H9 (cell line): ENCODE data around the gene COG3. TPM values are rescaled to one million over a fixed set of nuclear protein-coding genes. Genes with fewer than 3 reads are reported as not detected.

Experiments used
- DNase-seq: peaks from one replicate; pipeline ENCODE4 v3.0.0-alpha.2; 2017
- H2AFZ ChIP-seq: one replicate; pipeline ENCODE4 v1.6.1; 2013; ENCODE audit warnings: mild to moderate bottlenecking, low read length, control low read depth, moderate library complexity
- H2AK5ac ChIP-seq: 2 replicates; pipeline ENCODE4 v1.6.1; 2013; ENCODE audit warnings: low read length, control low read depth, mixed read lengths; ENCODE audit not compliant: insufficient read length
- H2BK120ac ChIP-seq: one replicate; pipeline ENCODE4 v1.6.1; 2013; ENCODE audit warnings: low read depth, mild to moderate bottlenecking, low read length, control low read depth, inconsistent platforms; ENCODE audit not compliant: poor library complexity, severe bottlenecking
- H2BK12ac ChIP-seq: 2 replicates; pipeline ENCODE4 v1.6.1; 2013; ENCODE audit warnings: low read length, control low read depth, mixed read lengths, low read depth; ENCODE audit not compliant: insufficient read length
- H2BK15ac ChIP-seq: 2 replicates; pipeline ENCODE4 v1.6.1; 2013; ENCODE audit warnings: low read depth, low read length, control low read depth
- H2BK20ac ChIP-seq: one replicate; pipeline ENCODE4 v1.6.1; 2013; ENCODE audit warnings: low read depth, mild to moderate bottlenecking, low read length, control low read depth, inconsistent platforms; ENCODE audit not compliant: poor library complexity, severe bottlenecking
- H2BK5ac ChIP-seq: 2 replicates; pipeline ENCODE4 v1.6.1; 2013; ENCODE audit warnings: low read length, control low read depth, mixed read lengths; ENCODE audit not compliant: insufficient read length
- H3K14ac ChIP-seq: 2 replicates; pipeline ENCODE4 v1.6.1; 2013; ENCODE audit warnings: low read length, control low read depth; ENCODE audit not compliant: insufficient read depth
- H3K18ac ChIP-seq: 2 replicates; pipeline ENCODE4 v1.6.1; 2013; ENCODE audit warnings: low read depth, mild to moderate bottlenecking, mixed read lengths, low read length, control low read depth; ENCODE audit not compliant: insufficient read length
- H3K23ac ChIP-seq: 2 replicates; pipeline ENCODE4 v1.6.1; 2013; ENCODE audit warnings: low read length, control low read depth, mixed read lengths, low read depth; ENCODE audit not compliant: insufficient read length
- H3K23me2 ChIP-seq: 2 replicates; pipeline ENCODE4 v1.6.1; 2013; ENCODE audit warnings: low read depth, mild to moderate bottlenecking, mixed read lengths, low read length, control low read depth; ENCODE audit not compliant: insufficient read length, poor library complexity, severe bottlenecking
- H3K27ac ChIP-seq: 2 replicates; pipeline ENCODE4 v1.5.1; 2013; ENCODE audit warnings: low read length, control low read depth, mixed read lengths, low read depth; ENCODE audit not compliant: insufficient read length
- H3K27me3 ChIP-seq: 2 replicates; pipeline ENCODE4 v1.6.1; 2013; ENCODE audit warnings: low read length, control low read depth, inconsistent platforms; ENCODE audit not compliant: insufficient read depth
- H3K4ac ChIP-seq: 2 replicates; pipeline ENCODE4 v1.6.1; 2013; ENCODE audit warnings: low read depth, mild to moderate bottlenecking, control low read depth, inconsistent platforms, low read length, moderate library complexity
- H3K4me1 ChIP-seq: 2 replicates; pipeline ENCODE4 v1.6.1; 2013; ENCODE audit warnings: low read length, control low read depth, inconsistent platforms; ENCODE audit not compliant: insufficient read depth
- H3K4me2 ChIP-seq: 2 replicates; pipeline ENCODE4 v1.6.1; 2013; ENCODE audit warnings: low read length, control low read depth, mixed read lengths; ENCODE audit not compliant: insufficient read length, insufficient read depth
- H3K56ac ChIP-seq: 2 replicates; pipeline ENCODE4 v1.6.1; 2013; ENCODE audit warnings: low read depth, mild to moderate bottlenecking, mixed read lengths, low read length, control low read depth; ENCODE audit not compliant: insufficient read length
- H3K79me1 ChIP-seq: 2 replicates; pipeline ENCODE4 v1.6.1; 2013; ENCODE audit warnings: low read depth, mild to moderate bottlenecking, moderate library complexity, low read length, control low read depth, inconsistent platforms; ENCODE audit not compliant: insufficient read depth, poor library complexity, severe bottlenecking
- H3K79me2 ChIP-seq: 2 replicates; pipeline ENCODE4 v1.6.1; 2013; ENCODE audit warnings: low read length, control low read depth, inconsistent platforms; ENCODE audit not compliant: insufficient read depth
- H3K9ac ChIP-seq: 2 replicates; pipeline ENCODE4 v1.6.1; 2013; ENCODE audit warnings: low read length, control low read depth, mixed read lengths; ENCODE audit not compliant: insufficient read length; ENCODE audit errors: extremely low read depth
- H3K9me3 ChIP-seq: one replicate; pipeline ENCODE4 v1.6.1; 2013; ENCODE audit warnings: low read depth, low read length, inconsistent platforms; ENCODE audit not compliant: control insufficient read depth
- H3T11ph ChIP-seq: one replicate; pipeline ENCODE4 v1.6.1; 2013; ENCODE audit warnings: mild to moderate bottlenecking, low read length, control low read depth, inconsistent platforms
- H4K20me1 ChIP-seq: one replicate; pipeline ENCODE4 v1.6.1; 2013; ENCODE audit not compliant: control insufficient read depth, insufficient read length, insufficient read depth
- H4K5ac ChIP-seq: 2 replicates; pipeline ENCODE4 v1.6.1; 2013; ENCODE audit warnings: low read depth, mild to moderate bottlenecking, mixed read lengths, low read length, control low read depth; ENCODE audit not compliant: insufficient read length
- H4K8ac ChIP-seq: replicated peaks from 2 replicates; pipeline ENCODE4 v1.6.1; 2013; ENCODE audit warnings: low read length, control low read depth, mixed read lengths, low read depth; ENCODE audit not compliant: insufficient read length
- H4K91ac ChIP-seq: 2 replicates; pipeline ENCODE4 v1.6.1; 2013; ENCODE audit warnings: low read depth, mild to moderate bottlenecking, moderate library complexity, mixed read lengths, low read length, control low read depth; ENCODE audit not compliant: insufficient read length
- H3K27ac Mint-ChIP-seq, 3 experiments: 2 replicates in 2 of 3; 3 replicates in 1 of 3; pipeline ENCODE4 v1.8.0; 2020 to 2021; ENCODE audit warnings: mixed read lengths in 3 of 3, mild to moderate bottlenecking in 1 of 3, moderate library complexity in 1 of 3
- H3K27me3 Mint-ChIP-seq: 2 replicates; pipeline ENCODE4 v1.8.0; 2021; ENCODE audit warnings: low read depth, mild to moderate bottlenecking, moderate library complexity, mixed read lengths
- H3K36me3 Mint-ChIP-seq, 3 experiments: 2 replicates in 2 of 3; 3 replicates in 1 of 3; pipeline ENCODE4 v1.8.0; 2020 to 2021; ENCODE audit warnings: low read depth in 3 of 3, mixed read lengths in 3 of 3; ENCODE audit not compliant: insufficient read depth in 1 of 3
- H3K4me1 Mint-ChIP-seq, 2 experiments: 2 replicates each; pipeline ENCODE4 v1.8.0; 2020; ENCODE audit warnings: mixed read lengths in 2 of 2
- H3K4me3 Mint-ChIP-seq, 2 experiments: 2 replicates in 1 of 2; 3 replicates in 1 of 2; pipeline ENCODE4 v1.8.0; 2020 to 2021; ENCODE audit warnings: mild to moderate bottlenecking in 2 of 2, mixed read lengths in 2 of 2, moderate library complexity in 1 of 2
- H3K9me3 Mint-ChIP-seq, 2 experiments: 2 replicates in 1 of 2; 3 replicates in 1 of 2; pipeline ENCODE4 v1.8.0; 2020; ENCODE audit warnings: mild to moderate bottlenecking in 2 of 2, mixed read lengths in 2 of 2, moderate library complexity in 1 of 2
- CTCF ChIP-seq: fragments of 200-600 bp; sonication (generic); conservative IDR thresholded peaks from 3 replicates; pipeline ENCODE4 v1.8.0; 2021; ENCODE audit warnings: antibody characterized with exemption, mild to moderate bottlenecking
- WGBS: extraction: QIAGEN DNeasy Blood & Tissue Kit; methylation state at CpG from one replicate; pipeline ENCODE4 v1.1.7; 2013; ENCODE audit warnings: missing lambda C conversion rate, low lambda C conversion rate, mixed read lengths; ENCODE audit not compliant: insufficient read length; ENCODE audit errors: extremely low coverage; 5-methylcytosine and 5-hydroxymethylcytosine counted together
- total RNA-seq: library from RNA; stranded (reverse); gene quantifications from 2 replicates; pipeline ENCODE4 v1.2.1, GENCODE V29; 2021

COG3 gene
- total RNA-seq, 1 experiment from 2014 or later = 16.5 TPM

- H3K4me2 ChIP-seq = no peak overlapping the region
- no peak overlapping the region for H4K8ac ChIP-seq
- no peak overlapping the region for H3T11ph ChIP-seq
- H3K9me3 ChIP-seq = no peaks in the 10 kb centered on the region
- H2AFZ ChIP-seq = no peak overlapping the region
- no peaks in the 10 kb centered on the region for H3K79me2 ChIP-seq
- no peak overlapping the region for H3K4ac ChIP-seq
- no peaks in the 10 kb centered on the region for H3K4me1 ChIP-seq
- no peaks in the 10 kb centered on the region for H4K20me1 ChIP-seq
- H2BK12ac ChIP-seq = no peak overlapping the region
- no peak for DNase-seq
- no peaks in the 10 kb centered on the region; the same call in 1 of the 2 replicates for H3K27me3 Mint-ChIP-seq
- no peak overlapping the region for H4K91ac ChIP-seq
- no peak for TF ChIP-seq CTCF
- H3K23ac ChIP-seq = no peak overlapping the region
- no peak overlapping the region for H4K5ac ChIP-seq
- no peak overlapping the region for H3K18ac ChIP-seq
- no peaks in the 10 kb centered on the region for H3K23me2 ChIP-seq
- H3K14ac ChIP-seq = no peak overlapping the region; the same call in 1 of the 2 replicates
- no peaks in the 10 kb centered on the region for H3K9me3 Mint-ChIP-seq
- no peak overlapping the region for H2AK5ac ChIP-seq
- H3K9ac ChIP-seq = no peak overlapping the region
- no peak overlapping the region for H3K4me3 Mint-ChIP-seq
- no peaks in the 10 kb centered on the region for H3K4me1 Mint-ChIP-seq
- no CpG with 5 or more reads among the region's 6 CpGs for WGBS
- no peaks in the 10 kb centered on the region for H3K36me3 Mint-ChIP-seq
- H3K27ac ChIP-seq = no peak overlapping the region
- no peak overlapping the region for H3K56ac ChIP-seq
- no peak overlapping the region for H2BK120ac ChIP-seq
- H2BK15ac ChIP-seq = no peak overlapping the region
- no peak overlapping the region for H3K27ac Mint-ChIP-seq
- no peak overlapping the region for H2BK20ac ChIP-seq
- no peaks in the 10 kb centered on the region for H3K27me3 ChIP-seq
- H3K79me1 ChIP-seq = no peaks in the 10 kb centered on the region
- no peak overlapping the region for H2BK5ac ChIP-seq
Observed at GRCh38 chr13:45545686-45546409, 81.1 kb downstream of the COG3 start.
